ENCODE results near the gene RHBDD1.

- TF ChIP-seq EZH2 (IDR thresholded peaks at IDR 0.05; ENCODE audit: insufficient read depth, poor library complexity, severe bottlenecking) (no peak), EZH2phosphoT487 (IDR thresholded peaks at IDR 0.05; ENCODE audit: insufficient read depth, low read depth) (no peak)
Measured at GRCh38 chr2:226788064-226788463, 47.8 kb upstream of the RHBDD1 start.

Data from GM23248 (cell line).